GM23338 (cell line): ENCODE results near the gene CEP85. TPM values are rescaled to one million over a fixed set of nuclear protein-coding genes. Genes with fewer than 3 reads are reported as not detected.

Experiments
- ATAC-seq: fragments of 200-7000 bp; cut with Tn5 transposase; 3 replicates; pipeline ENCODE4 v1.9.1; 2020
- DNase-seq: peaks from one replicate; pipeline ENCODE4 v3.0.0-alpha.2; 2015; ENCODE audit warnings: low spot score
- H2AFZ ChIP-seq: fragments of 200-600 bp; sonication (generic); 2 replicates; pipeline ENCODE4 v1.8.0; 2016; ENCODE audit warnings: antibody characterized with exemption, mild to moderate bottlenecking, moderate library complexity
- H3F3A ChIP-seq: fragments of 200-600 bp; sonication (generic); replicated peaks from 2 replicates; pipeline ENCODE4 v1.8.0; 2017; ENCODE audit warnings: antibody characterized with exemption, mixed run types, low read depth
- H3K27ac ChIP-seq: fragments of 200-600 bp; sonication (generic); 2 replicates; pipeline ENCODE4 v1.6.1; 2016; ENCODE audit warnings: low read depth
- H3K27me3 ChIP-seq: fragments of 200-600 bp; sonication (generic); 2 replicates; pipeline ENCODE4 v1.8.0; 2016; ENCODE audit warnings: mild to moderate bottlenecking, mixed run types, moderate library complexity; ENCODE audit not compliant: insufficient read depth
- H3K36me3 ChIP-seq: fragments of 200-600 bp; sonication (generic); 2 replicates; pipeline ENCODE4 v1.8.0; 2016; ENCODE audit warnings: mild to moderate bottlenecking; ENCODE audit not compliant: insufficient read depth
- H3K4me1 ChIP-seq: fragments of 200-600 bp; sonication (generic); 2 replicates; pipeline ENCODE4 v1.8.0; 2016; ENCODE audit warnings: mild to moderate bottlenecking, moderate library complexity; ENCODE audit not compliant: insufficient read depth
- H3K4me2 ChIP-seq: fragments of 200-600 bp; sonication (generic); 2 replicates; pipeline ENCODE4 v1.7.1; 2017; ENCODE audit warnings: mixed run types
- H3K4me3 ChIP-seq: fragments of 200-600 bp; sonication (generic); 2 replicates; pipeline ENCODE4 v1.6.1; 2016; ENCODE audit warnings: mixed run types
- H3K79me2 ChIP-seq: fragments of 200-600 bp; sonication (generic); replicated peaks from 2 replicates; pipeline ENCODE4 v1.8.0; 2017; ENCODE audit warnings: mild to moderate bottlenecking; ENCODE audit not compliant: insufficient read depth
- H3K9me2 ChIP-seq: fragments of 200-600 bp; sonication (generic); 2 replicates; pipeline ENCODE4 v1.8.0; 2017; ENCODE audit not compliant: insufficient read depth
- H4K20me1 ChIP-seq: fragments of 200-600 bp; sonication (generic); replicated peaks from 2 replicates; pipeline ENCODE4 v1.8.0; 2017; ENCODE audit warnings: mild to moderate bottlenecking; ENCODE audit not compliant: insufficient read depth
- H3K27ac Mint-ChIP-seq: 2 replicates; pipeline ENCODE4 v1.8.0; 2020; ENCODE audit warnings: inconsistent platforms, mild to moderate bottlenecking, moderate library complexity, mixed read lengths
- H3K27me3 Mint-ChIP-seq: 3 replicates; pipeline ENCODE4 v1.8.0; 2022; ENCODE audit warnings: low read depth, mild to moderate bottlenecking, moderate library complexity, mixed read lengths, inconsistent platforms; ENCODE audit not compliant: insufficient read depth, poor library complexity
- H3K36me3 Mint-ChIP-seq: 3 replicates; pipeline ENCODE4 v1.8.0; 2021; ENCODE audit warnings: low read depth, mild to moderate bottlenecking, inconsistent platforms, moderate library complexity, mixed read lengths
- H3K4me1 Mint-ChIP-seq: 3 replicates; pipeline ENCODE4 v1.8.0; 2020; ENCODE audit warnings: mild to moderate bottlenecking, inconsistent platforms, mixed read lengths
- H3K4me3 Mint-ChIP-seq: 3 replicates; pipeline ENCODE4 v1.8.0; 2021; ENCODE audit warnings: moderate library complexity, mild to moderate bottlenecking, inconsistent platforms, mixed read lengths
- H3K9me3 Mint-ChIP-seq: 3 replicates; pipeline ENCODE4 v1.8.0; 2020; ENCODE audit warnings: moderate library complexity, mild to moderate bottlenecking, inconsistent platforms, mixed read lengths
- CREB1 ChIP-seq: fragments of 250-450 bp; sonication (Bioruptor Pico); IDR thresholded peaks from 2 replicates; pipeline ENCODE4 v1.5.0; 2020; ENCODE audit warnings: low read depth, mild to moderate bottlenecking, moderate library complexity
- EZH2 ChIP-seq: fragments of 200-600 bp; sonication (generic); IDR thresholded peaks from one replicate; pipeline ENCODE4 v1.8.0; 2017; ENCODE audit warnings: antibody characterized with exemption, mild to moderate bottlenecking, low read depth; ENCODE audit not compliant: unreplicated experiment
- EZH2phosphoT487 ChIP-seq: fragments of 200-600 bp; sonication (generic); IDR thresholded peaks from one replicate; pipeline ENCODE4 v1.8.1; 2018; ENCODE audit warnings: antibody characterized with exemption; ENCODE audit not compliant: unreplicated experiment
- JUNB ChIP-seq: IDR thresholded peaks from one replicate; pipeline ENCODE4 v1.6.1; 2016; ENCODE audit warnings: antibody characterized with exemption; ENCODE audit not compliant: unreplicated experiment
- POLR2AphosphoS5 ChIP-seq: IDR thresholded peaks from 2 replicates; pipeline ENCODE4 v1.6.1; 2016; ENCODE audit warnings: antibody characterized with exemption, low read depth
- STAT1 ChIP-seq: IDR thresholded peaks from one replicate; pipeline ENCODE4 v1.6.1; 2016; ENCODE audit warnings: antibody characterized with exemption; ENCODE audit not compliant: unreplicated experiment
- ZNF114 ChIP-seq: fragments of 250-450 bp; sonication (Bioruptor Pico); IDR thresholded peaks from 2 replicates; pipeline ENCODE4 v1.5.0; 2020; ENCODE audit warnings: mild to moderate bottlenecking, moderate library complexity
- ZNF331 ChIP-seq: fragments of 250-450 bp; sonication (Bioruptor Pico); IDR thresholded peaks from 2 replicates; pipeline ENCODE4 v1.5.0; 2020; ENCODE audit warnings: low read depth, mild to moderate bottlenecking, moderate library complexity
- polyA plus RNA-seq: library from polyadenylated mRNA; unstranded; fragments of >200 nt; fragmentation: Nextera tagmentation; extraction: Ambion mirVana; gene quantifications from 2 replicates; pipeline ENCODE4 v1.2.1, GENCODE V29; 2016
- total RNA-seq: library from RNA; depleted of rRNA; stranded (reverse); fragments of >200 nt; shearing (Covaris generic); gene quantifications from 2 replicates; pipeline ENCODE4 v1.2.3, GENCODE V29; 2014
- TF ChIP-seq, protein P1 (sequence below), 2 experiments: fragments of 200-600 bp in 1 of 2; sonication (generic) in 1 of 2; conservative IDR thresholded peaks; 2 replicates each; pipeline versions ENCODE4 v1.5.1 to v1.6.1; 2016 to 2017; ENCODE audit warnings: antibody characterized with exemption in 2 of 2, low read depth in 2 of 2, mild to moderate bottlenecking in 2 of 2, moderate library complexity in 1 of 2
- TF ChIP-seq, protein P2 (sequence below): fragments of 250-450 bp; sonication (Bioruptor Pico); IDR thresholded peaks from 2 replicates; pipeline ENCODE4 v1.5.0; 2020; ENCODE audit warnings: mild to moderate bottlenecking, moderate library complexity
- TF ChIP-seq, protein P3 (sequence below): IDR thresholded peaks from 2 replicates; pipeline ENCODE4 v1.6.1; 2016; ENCODE audit warnings: antibody characterized with exemption

CEP85 gene
- total and polyA plus RNA-seq, 2 experiments from 2014 or later, result 12.8 to 36.8 TPM

DNA sequence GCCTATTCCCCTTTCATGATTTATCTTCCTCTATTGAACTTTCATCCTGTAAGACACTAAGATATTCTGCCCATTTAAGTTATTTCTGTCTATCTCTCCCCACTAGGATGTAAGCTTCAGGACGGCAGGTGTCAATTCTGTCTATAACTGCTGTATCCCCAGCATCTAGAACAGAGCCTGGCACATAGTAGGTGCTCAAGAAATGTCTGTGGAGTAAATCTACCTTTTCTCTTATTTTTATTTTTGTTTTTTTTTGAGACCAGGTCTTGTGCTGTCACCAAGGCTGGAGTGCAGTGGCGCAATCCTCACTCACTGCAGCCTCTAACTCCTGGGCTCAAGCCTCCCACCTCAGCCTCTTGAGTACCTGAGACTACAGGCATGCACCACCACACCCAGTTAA, 89.4 kb downstream of the CEP85 start:
- H3K9me3 Mint-ChIP-seq, result no peaks in the 10 kb centered on the region
- Histone ChIP-seq H3K4me3 (no peak overlapping the region), H3K9me2 (no peaks in the 10 kb centered on the region), H3K27me3 (no peaks in the 10 kb centered on the region), H3K4me2 (no peak overlapping the region), H3F3A (peaks cover under 1% of the 10 kb centered on the region; the same call in 1 of the 2 replicates), H4K20me1 (no peaks in the 10 kb centered on the region), H3K27ac (no peak overlapping the region), H3K4me1 (peaks cover under 1% of the 10 kb centered on the region; the same call in 1 of the 2 replicates), H2AFZ (no peak overlapping the region), H3K79me2 (no peaks in the 10 kb centered on the region), H3K36me3 (peaks cover 8% of the 10 kb centered on the region)
- TF ChIP-seq, protein P1, sequence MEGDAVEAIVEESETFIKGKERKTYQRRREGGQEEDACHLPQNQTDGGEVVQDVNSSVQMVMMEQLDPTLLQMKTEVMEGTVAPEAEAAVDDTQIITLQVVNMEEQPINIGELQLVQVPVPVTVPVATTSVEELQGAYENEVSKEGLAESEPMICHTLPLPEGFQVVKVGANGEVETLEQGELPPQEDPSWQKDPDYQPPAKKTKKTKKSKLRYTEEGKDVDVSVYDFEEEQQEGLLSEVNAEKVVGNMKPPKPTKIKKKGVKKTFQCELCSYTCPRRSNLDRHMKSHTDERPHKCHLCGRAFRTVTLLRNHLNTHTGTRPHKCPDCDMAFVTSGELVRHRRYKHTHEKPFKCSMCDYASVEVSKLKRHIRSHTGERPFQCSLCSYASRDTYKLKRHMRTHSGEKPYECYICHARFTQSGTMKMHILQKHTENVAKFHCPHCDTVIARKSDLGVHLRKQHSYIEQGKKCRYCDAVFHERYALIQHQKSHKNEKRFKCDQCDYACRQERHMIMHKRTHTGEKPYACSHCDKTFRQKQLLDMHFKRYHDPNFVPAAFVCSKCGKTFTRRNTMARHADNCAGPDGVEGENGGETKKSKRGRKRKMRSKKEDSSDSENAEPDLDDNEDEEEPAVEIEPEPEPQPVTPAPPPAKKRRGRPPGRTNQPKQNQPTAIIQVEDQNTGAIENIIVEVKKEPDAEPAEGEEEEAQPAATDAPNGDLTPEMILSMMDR (conservative IDR thresholded peaks at IDR 0.05; ENCODE audit: low read depth in 2 of 2), result no peak
- TF ChIP-seq STAT1 (no peak), EZH2phosphoT487 (no peak), JUNB (no peak)
- H3K4me1 Mint-ChIP-seq, result peaks cover 7% of the 10 kb centered on the region
- H3K27ac Mint-ChIP-seq, result no peak overlapping the region
- no peak overlapping the region for H3K4me3 Mint-ChIP-seq
- peaks cover 4% of the 10 kb centered on the region for H3K27me3 Mint-ChIP-seq
- DNase-seq (no peak), ATAC-seq (no peak)
- peaks cover 40% of the 10 kb centered on the region for H3K36me3 Mint-ChIP-seq

DNA sequence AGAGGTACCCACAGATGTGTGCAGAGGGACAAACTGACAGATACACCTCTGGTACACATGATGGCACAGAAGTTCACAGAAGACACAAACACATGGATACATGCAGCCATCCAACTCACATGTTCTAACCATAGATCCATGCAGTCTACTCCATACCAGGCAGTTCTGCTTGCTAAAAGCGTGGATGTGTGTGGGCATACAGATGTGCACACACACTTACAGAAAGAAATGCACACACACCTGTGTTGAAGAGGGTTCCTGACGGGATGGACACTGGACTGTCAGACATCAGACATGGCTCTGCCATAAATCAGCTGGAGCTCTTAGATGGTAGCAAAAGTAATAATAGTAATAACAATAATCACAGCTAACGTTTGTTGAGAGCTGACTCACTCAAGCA, 90.5 kb downstream of the CEP85 start:
- Histone ChIP-seq H3F3A (no peaks in the 10 kb centered on the region), H2AFZ (no peak overlapping the region), H3K79me2 (no peaks in the 10 kb centered on the region), H3K36me3 (peaks cover 8% of the 10 kb centered on the region), H3K4me1 (no peaks in the 10 kb centered on the region; the same call in 1 of the 2 replicates), H3K27ac (no peak overlapping the region), H3K4me2 (no peak overlapping the region), H3K4me3 (no peak overlapping the region), H3K27me3 (no peaks in the 10 kb centered on the region), H3K9me2 (no peaks in the 10 kb centered on the region), H4K20me1 (no peaks in the 10 kb centered on the region; the same call in 1 of the 2 replicates)
- Mint-ChIP-seq H3K27ac (no peak overlapping the region), H3K27me3 (peaks cover 4% of the 10 kb centered on the region), H3K36me3 (peaks cover 40% of the 10 kb centered on the region), H3K4me3 (no peak overlapping the region), H3K4me1 (peaks cover 7% of the 10 kb centered on the region), H3K9me3 (no peaks in the 10 kb centered on the region)
- ATAC-seq (no peak), DNase-seq (no peak)
- TF ChIP-seq STAT1 (no peak), EZH2phosphoT487 (no peak), ZNF114 (CRISPR knock-in tag) (no peak), POLR2AphosphoS5 (no peak), ZNF331 (CRISPR knock-in tag) (no peak), JUNB (no peak), EZH2 (no peak), CREB1 (CRISPR knock-in tag) (no peak)
- TF ChIP-seq, protein P2, sequence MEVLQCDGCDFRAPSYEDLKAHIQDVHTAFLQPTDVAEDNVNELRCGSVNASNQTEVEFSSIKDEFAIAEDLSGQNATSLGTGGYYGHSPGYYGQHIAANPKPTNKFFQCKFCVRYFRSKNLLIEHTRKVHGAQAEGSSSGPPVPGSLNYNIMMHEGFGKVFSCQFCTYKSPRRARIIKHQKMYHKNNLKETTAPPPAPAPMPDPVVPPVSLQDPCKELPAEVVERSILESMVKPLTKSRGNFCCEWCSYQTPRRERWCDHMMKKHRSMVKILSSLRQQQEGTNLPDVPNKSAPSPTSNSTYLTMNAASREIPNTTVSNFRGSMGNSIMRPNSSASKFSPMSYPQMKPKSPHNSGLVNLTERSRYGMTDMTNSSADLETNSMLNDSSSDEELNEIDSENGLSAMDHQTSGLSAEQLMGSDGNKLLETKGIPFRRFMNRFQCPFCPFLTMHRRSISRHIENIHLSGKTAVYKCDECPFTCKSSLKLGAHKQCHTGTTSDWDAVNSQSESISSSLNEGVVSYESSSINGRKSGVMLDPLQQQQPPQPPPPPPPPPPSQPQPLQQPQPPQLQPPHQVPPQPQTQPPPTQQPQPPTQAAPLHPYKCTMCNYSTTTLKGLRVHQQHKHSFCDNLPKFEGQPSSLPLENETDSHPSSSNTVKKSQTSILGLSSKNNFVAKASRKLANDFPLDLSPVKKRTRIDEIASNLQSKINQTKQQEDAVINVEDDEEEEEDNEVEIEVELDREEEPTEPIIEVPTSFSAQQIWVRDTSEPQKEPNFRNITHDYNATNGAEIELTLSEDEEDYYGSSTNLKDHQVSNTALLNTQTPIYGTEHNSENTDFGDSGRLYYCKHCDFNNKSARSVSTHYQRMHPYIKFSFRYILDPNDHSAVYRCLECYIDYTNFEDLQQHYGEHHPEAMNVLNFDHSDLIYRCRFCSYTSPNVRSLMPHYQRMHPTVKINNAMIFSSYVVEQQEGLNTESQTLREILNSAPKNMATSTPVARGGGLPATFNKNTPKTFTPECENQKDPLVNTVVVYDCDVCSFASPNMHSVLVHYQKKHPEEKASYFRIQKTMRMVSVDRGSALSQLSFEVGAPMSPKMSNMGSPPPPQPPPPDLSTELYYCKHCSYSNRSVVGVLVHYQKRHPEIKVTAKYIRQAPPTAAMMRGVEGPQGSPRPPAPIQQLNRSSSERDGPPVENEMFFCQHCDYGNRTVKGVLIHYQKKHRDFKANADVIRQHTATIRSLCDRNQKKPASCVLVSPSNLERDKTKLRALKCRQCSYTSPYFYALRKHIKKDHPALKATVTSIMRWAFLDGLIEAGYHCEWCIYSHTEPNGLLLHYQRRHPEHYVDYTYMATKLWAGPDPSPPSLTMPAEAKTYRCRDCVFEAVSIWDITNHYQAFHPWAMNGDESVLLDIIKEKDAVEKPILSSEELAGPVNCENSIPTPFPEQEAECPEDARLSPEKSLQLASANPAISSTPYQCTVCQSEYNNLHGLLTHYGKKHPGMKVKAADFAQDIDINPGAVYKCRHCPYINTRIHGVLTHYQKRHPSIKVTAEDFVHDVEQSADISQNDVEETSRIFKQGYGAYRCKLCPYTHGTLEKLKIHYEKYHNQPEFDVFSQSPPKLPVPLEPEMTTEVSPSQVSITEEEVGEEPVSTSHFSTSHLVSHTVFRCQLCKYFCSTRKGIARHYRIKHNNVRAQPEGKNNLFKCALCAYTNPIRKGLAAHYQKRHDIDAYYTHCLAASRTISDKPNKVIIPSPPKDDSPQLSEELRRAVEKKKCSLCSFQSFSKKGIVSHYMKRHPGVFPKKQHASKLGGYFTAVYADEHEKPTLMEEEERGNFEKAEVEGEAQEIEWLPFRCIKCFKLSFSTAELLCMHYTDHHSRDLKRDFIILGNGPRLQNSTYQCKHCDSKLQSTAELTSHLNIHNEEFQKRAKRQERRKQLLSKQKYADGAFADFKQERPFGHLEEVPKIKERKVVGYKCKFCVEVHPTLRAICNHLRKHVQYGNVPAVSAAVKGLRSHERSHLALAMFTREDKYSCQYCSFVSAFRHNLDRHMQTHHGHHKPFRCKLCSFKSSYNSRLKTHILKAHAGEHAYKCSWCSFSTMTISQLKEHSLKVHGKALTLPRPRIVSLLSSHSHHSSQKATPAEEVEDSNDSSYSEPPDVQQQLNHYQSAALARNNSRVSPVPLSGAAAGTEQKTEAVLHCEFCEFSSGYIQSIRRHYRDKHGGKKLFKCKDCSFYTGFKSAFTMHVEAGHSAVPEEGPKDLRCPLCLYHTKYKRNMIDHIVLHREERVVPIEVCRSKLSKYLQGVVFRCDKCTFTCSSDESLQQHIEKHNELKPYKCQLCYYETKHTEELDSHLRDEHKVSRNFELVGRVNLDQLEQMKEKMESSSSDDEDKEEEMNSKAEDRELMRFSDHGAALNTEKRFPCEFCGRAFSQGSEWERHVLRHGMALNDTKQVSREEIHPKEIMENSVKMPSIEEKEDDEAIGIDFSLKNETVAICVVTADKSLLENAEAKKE (CRISPR knock-in tag), result no peak
- TF ChIP-seq, protein P3, sequence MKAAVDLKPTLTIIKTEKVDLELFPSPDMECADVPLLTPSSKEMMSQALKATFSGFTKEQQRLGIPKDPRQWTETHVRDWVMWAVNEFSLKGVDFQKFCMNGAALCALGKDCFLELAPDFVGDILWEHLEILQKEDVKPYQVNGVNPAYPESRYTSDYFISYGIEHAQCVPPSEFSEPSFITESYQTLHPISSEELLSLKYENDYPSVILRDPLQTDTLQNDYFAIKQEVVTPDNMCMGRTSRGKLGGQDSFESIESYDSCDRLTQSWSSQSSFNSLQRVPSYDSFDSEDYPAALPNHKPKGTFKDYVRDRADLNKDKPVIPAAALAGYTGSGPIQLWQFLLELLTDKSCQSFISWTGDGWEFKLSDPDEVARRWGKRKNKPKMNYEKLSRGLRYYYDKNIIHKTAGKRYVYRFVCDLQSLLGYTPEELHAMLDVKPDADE, result no peak
